Measurements from ENCODE around the gene CCN5.

- TF ChIP-seq CTCF (IDR thresholded peaks at IDR 0.05; ENCODE audit: low read depth, low read length) (no peak), POLR2A (IDR thresholded peaks at IDR 0.05; ENCODE audit: extremely low read depth, insufficient read length) (no peak), MYC (IDR thresholded peaks at IDR 0.05; ENCODE audit: low read depth, low read length) (no peak)
Observed at GRCh38 chr20:44756011-44756688, 41.0 kb downstream of the CCN5 start.
